Urothelium cell line (cell line): Measurements from ENCODE around the gene ATG5.
"Not testable (repeated sequence)": the region's sequence is repeated elsewhere in the genome, so short reads cannot be mapped to it uniquely, and the experiment has no call there.

Experiments
- DNase-seq: peaks from one replicate; pipeline ENCODE4 v3.0.0; 2011; ENCODE audit warnings: low spot score, mixed read lengths
- FAIRE-seq: peaks from 2 replicates; lab custom pipeline; 2011; peaks lifted over from hg19 to GRCh38; lab: Jason Lieb, UNC

Gene ATG5

GRCh38 chr6:106315765-106316374, 9.7 kb downstream of the ATG5 start:
- DNase-seq (no peak), FAIRE-seq (no peak)

- DNase-seq (peak; percentile 27), FAIRE-seq (no peak)
Observed at GRCh38 chr6:106309766-106310373, 15.7 kb downstream of the ATG5 start.

- DNase-seq, result no peak
- FAIRE-seq, result no peak
Observed at GRCh38 chr6:106308985-106309384, 16.6 kb downstream of the ATG5 start.

- FAIRE-seq (no peak), DNase-seq (no peak)
Observed at GRCh38 chr6:106305740-106306139, 19.8 kb downstream of the ATG5 start.

GRCh38 chr6:106300944-106301343, 24.6 kb downstream of the ATG5 start:
- no peak for FAIRE-seq
- no peak for DNase-seq

- FAIRE-seq (peak; percentile 58), DNase-seq (no peak)
Observed at GRCh38 chr6:106300020-106300780, 25.4 kb downstream of the ATG5 start.

- DNase-seq (no peak), FAIRE-seq (no peak)
Observed at GRCh38 chr6:106293116-106293515, 32.4 kb downstream of the ATG5 start.

GRCh38 chr6:106290954-106291353, 34.6 kb downstream of the ATG5 start:
- no peak for FAIRE-seq
- no peak for DNase-seq

- no peak for FAIRE-seq
- no peak for DNase-seq
Observed at GRCh38 chr6:106290032-106290431, 35.5 kb downstream of the ATG5 start.

- no peak for DNase-seq
- FAIRE-seq, result no peak
Observed at GRCh38 chr6:106287215-106287614, 38.3 kb downstream of the ATG5 start.

GRCh38 chr6:106286746-106287145, 38.8 kb downstream of the ATG5 start:
- no peak for DNase-seq
- FAIRE-seq, result no peak

GRCh38 chr6:106283481-106283880, 42.1 kb downstream of the ATG5 start:
- no peak for FAIRE-seq
- DNase-seq, result no peak

GRCh38 chr6:106281661-106282060, 43.9 kb downstream of the ATG5 start:
- no peak for DNase-seq
- no peak for FAIRE-seq

GRCh38 chr6:106281088-106281487, 44.5 kb downstream of the ATG5 start:
- no peak for DNase-seq
- FAIRE-seq, result no peak

- FAIRE-seq (no peak), DNase-seq (no peak)
Observed at GRCh38 chr6:106279179-106279578, 46.4 kb downstream of the ATG5 start.

GRCh38 chr6:106275692-106276091, 49.9 kb downstream of the ATG5 start:
- DNase-seq (no peak), FAIRE-seq (no peak)

GRCh38 chr6:106273087-106273486, 52.5 kb downstream of the ATG5 start:
- no peak for FAIRE-seq

GRCh38 chr6:106272287-106272686, 53.3 kb downstream of the ATG5 start:
- FAIRE-seq (no peak), DNase-seq (no peak)

More at GRCh38 chr6:106273087-106273486, 52.5 kb downstream of the ATG5 start:
- DNase-seq, result no peak

- FAIRE-seq (no peak), DNase-seq (no peak)
Observed at GRCh38 chr6:106270414-106270813, 55.1 kb downstream of the ATG5 start.

GRCh38 chr6:106269268-106269919, 56.2 kb downstream of the ATG5 start:
- not testable (repeated sequence) for DNase-seq, FAIRE-seq

GRCh38 chr6:106268500-106268899, 57.1 kb downstream of the ATG5 start:
- not testable (repeated sequence) for FAIRE-seq, DNase-seq
